ENCODE results near the gene SLC37A4.
"Not testable (repeated sequence)": the region's sequence is repeated elsewhere in the genome, so short reads cannot be mapped to it uniquely, and the experiment has no call there.

SLC37A4 gene

DNA sequence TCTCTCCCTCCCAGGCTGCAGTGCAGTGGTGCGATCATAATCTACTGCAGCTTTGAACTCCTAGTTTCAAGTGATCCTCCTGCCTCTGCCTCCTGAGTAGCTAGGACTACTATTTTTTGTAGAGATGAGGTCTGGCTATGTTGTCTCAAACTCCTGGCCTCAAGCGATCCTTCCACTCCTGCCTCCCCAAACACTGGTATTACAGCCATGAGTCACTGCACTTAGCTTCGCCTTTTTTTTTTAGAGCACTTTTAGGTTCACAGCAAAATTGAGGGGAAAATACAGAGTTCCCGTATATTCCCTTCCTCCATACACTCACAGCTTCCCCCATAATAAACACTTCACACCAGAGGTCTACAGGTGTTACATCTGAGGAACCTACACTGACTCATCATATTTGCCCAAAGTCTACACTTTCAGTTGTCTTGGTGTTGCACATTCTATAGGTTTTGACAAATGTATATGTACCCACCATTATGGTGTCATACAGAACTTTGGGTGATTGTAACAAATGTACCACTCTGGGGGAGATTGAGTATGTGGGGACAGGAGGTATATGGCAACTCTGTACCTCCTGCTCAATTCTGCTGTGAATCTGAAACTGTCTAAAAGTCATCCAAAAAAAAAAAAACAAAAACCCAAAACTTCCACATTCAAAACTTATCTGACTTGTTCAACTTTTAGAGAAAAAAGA, 11.3 kb upstream of the SLC37A4 start:
- DNase-seq, result no peak

GRCh38 chr11:119039471-119039870, 8.8 kb upstream of the SLC37A4 start:
- not testable (repeated sequence) for DNase-seq

DNA sequence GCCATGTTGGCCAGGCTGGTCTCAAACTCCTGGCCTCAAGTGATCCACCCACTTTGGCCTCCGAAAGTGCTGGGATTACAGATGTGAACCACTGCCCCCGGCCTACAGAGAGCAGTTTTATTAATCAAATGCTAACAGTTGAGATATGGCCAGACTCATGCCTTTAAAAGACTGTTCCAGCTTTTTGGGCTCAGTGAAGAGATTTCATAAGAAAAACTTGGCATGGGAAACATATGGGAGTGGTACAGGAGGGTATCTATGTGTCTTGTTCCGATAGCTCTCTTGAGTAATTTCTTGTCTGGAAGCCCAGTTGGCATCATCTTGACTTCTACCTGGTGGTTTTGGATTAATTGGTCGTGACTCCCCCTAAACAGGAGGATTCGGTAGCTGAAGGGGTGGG, 8.2 kb upstream of the SLC37A4 start:
- no peak for DNase-seq

DNA sequence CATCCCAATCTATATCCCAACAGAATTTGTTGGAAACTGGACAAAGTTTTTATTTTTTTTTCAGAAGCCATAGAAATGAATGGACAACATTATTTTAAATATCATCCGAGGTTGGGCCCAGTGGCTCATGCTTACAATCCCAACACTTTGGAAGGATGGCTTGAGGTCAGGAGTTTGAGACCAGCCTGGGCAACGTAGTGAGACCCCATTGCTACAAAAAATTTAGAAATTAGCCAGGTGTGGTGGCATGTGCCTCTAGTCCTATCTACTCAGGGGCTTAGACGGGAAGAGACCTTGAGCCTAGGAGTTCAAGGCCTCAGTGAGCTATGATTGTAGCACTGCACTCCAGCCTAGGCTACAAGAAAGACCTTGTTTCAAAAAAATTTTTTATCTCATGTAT, 4.1 kb upstream of the SLC37A4 start:
- no peak for DNase-seq

DNA sequence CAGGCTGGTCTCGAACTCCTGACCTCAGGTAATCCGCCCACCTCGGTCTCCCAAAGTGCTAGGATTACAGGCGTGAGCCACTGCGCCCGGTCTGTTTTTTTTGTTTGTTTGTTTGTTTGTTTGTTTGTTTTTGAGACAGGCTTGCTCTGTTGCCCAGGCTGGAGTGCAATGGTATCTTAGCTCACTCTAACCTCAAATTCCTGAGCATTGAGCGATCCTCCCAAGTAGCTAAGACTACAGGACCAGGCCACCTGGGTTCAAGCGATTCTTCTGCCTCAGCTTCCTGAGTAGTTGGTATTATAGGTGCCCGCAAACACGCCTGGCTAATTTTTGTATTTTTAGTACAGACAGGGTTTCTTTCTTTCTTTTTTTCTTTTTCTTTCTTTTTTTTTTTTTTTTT, 2.7 kb upstream of the SLC37A4 start:
- DNase-seq, result not testable (repeated sequence)

DNA sequence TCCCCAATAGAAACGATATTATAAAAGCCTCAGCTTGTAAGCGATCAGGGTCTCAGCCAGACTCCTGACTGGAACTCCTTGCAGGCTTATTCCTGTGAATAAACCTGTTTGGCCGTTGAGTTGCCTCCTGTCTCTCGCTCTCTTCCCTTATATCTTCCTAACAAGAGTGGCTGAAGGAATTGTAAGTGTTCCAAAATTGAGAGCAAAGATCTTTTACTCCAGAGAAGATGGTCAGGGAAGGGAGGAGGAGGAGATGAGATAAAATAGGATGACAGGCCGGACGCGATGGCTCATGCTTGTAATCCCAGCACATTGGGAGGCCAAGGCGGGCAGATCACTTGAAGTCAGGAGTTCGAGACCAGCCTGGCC, 1.2 kb upstream of the SLC37A4 start:
- DNase-seq, result no peak

DNA sequence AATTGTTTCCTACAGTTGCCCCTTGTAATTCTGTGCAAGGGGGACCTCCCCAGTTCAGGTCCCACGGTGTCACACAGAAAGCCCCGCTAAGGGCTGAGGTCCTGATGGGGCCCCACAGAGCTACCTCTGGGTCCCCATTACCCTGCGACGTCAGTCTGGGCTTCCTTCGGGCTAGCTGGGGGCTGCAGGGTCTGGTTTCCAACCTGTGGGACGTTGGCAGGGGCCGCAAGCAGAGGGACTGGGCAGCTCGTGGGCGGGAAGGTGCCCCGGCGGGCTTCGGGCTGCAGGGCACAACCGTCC, 698 bp downstream of the SLC37A4 start:
- no peak for DNase-seq

GRCh38 chr11:119029340-119030028, 1.2 kb downstream of the SLC37A4 start:
- DNase-seq, result no peak

DNA sequence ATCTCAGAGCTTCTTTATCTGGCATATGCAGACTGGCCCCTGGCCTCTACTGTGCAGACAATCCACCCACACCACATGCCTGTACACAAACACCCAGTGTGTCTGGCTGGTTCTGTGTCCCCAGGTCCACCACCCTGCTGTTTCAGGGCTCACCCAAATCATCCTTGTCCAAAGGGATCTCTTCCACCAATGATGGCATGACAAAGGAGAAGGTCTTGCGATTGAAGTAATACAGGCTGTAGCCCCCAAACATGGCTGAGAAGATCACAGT, 1.7 kb downstream of the SLC37A4 start:
- no peak for DNase-seq

- no peak for DNase-seq
Observed at GRCh38 chr11:119028346-119029068, 2.2 kb downstream of the SLC37A4 start.

DNA sequence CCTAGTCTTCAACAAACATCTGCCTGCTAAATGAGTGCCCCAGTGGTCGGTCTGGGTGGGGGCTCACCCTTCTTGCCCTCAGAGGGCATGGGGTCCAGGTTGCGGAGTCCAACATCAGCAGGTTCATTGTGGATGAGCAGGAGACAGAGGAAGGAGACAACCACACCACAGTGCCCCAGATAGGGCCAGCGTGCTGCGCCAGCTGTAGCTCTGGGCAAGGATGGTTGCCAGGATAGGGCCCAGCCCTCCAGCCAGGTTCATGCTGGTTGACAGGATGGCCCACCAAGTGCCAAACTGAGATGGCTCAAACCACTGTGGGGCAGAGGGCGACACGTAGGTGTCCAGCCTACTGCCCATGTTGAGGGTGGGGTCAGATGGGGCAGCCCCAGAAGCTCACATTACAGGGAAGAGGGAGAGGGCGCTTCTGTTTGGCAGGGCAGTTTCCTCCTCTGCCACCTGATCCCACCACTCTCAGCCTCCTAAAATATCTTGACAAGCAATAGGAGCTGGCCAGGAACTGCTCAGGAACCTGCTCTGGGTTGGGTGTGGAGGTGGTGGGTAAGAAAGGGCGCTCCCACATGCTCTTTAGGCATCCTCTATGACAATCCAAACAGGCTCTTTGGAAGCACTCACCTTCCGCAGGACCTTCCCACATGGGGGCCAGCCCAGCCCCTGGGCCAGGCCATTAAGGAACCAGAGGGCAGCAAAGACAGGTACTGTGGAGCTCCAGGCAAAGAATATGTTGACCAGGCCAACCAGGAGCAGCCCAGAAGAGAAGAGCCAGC, 2.9 kb downstream of the SLC37A4 start:
- no peak for DNase-seq

GRCh38 chr11:119026970-119027369, 3.7 kb downstream of the SLC37A4 start:
- DNase-seq, result no peak

- no peak for DNase-seq
Observed at GRCh38 chr11:119025978-119026766, 4.5 kb downstream of the SLC37A4 start.

DNA sequence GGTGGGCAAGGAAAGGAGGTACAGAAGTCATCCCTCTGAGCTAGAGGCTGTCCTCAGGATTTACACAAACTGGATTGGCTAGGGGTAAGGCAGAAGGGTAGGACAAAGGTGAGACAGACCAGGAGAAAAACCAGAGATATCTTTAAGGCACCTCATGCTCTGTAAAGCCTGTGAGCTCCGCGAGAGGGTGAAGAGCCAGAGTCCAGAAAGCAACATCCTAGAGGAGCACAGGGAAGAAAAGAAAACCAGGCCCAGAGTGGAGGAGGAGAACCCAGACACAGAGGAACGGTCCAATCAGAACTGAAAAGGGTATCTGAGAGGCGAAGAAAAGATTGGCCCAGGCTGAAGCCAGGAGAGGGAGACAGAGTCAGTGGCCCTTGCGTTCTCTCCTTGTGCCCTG, 5.1 kb downstream of the SLC37A4 start:
- no peak for DNase-seq

- no peak for DNase-seq
Observed at GRCh38 chr11:119025099-119025473, 5.6 kb downstream of the SLC37A4 start.

DNA sequence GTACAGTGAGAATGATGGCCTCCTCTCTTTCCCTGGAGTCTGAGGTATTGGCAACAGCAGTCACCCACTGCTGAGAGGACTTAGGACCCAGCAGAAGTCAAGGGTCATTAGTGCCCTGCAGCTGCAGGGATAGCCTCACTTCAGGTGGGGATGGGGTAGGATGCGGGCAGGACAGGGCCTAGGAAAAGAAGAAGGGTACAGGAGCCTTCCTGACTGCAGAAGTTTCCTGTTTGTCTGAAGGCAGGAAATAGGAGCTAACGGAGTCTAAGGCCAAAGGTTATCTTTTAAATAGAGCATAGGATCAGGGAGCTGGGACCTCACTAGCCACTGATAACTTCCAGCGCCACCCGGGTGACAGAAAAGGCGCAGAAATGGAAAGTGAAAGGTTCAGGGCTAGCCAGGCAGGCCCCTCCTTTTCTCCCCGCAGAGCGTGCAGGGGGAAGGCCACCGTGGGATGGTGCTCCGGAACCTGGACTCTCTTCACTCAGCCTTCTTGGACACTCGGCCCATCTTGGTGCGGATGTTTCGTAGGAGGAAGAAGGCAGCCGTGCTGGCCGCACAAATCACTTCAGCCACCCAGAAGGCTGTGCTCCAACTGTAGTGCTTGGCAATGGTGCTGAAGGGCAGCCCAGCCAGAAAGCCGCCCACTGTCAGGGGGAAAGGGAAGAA, 6.1 kb downstream of the SLC37A4 start:
- DNase-seq, result no peak

- no peak for DNase-seq
Observed at GRCh38 chr11:119023741-119024140, 6.9 kb downstream of the SLC37A4 start.

DNA sequence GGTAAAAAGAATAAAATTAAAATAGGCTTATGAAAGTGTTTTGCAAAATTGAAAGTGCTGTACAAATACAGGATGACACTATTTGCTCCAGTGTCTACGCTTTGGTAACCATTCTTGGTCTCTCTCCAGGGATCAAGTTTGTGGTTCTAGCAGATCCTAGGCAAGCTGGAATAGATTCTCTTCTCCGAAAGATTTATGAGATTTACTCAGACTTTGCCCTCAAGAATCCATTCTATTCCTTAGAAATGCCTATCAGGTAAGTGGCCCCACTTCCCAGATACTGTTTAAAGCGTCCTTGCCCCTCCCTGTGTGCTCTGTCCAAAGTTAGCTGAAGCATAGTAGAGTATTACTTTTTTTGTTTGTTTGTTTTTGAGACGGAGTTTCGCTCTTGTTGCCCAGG, 9.0 kb downstream of the SLC37A4 start:
- DNase-seq, result no peak

DNA sequence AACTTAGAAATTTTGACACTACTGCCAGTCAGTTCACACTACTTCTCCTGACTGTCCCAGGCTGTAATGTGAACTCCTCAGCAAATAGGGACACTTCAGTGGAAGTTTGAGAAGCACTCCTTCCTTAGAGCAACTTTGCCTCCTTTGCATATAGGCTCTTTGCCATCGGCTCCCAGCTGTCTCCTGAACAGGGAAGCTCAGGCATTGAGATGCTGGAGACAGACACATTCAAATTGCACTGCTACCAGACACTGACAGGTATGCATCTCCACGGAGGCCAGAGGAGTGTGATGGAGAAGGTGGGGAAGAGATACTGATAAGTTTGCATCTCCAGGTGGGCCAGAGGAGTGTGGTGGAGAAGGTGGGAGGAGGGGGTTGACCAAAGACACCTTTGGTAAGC, 10.7 kb downstream of the SLC37A4 start:
- DNase-seq, result no peak

DNA sequence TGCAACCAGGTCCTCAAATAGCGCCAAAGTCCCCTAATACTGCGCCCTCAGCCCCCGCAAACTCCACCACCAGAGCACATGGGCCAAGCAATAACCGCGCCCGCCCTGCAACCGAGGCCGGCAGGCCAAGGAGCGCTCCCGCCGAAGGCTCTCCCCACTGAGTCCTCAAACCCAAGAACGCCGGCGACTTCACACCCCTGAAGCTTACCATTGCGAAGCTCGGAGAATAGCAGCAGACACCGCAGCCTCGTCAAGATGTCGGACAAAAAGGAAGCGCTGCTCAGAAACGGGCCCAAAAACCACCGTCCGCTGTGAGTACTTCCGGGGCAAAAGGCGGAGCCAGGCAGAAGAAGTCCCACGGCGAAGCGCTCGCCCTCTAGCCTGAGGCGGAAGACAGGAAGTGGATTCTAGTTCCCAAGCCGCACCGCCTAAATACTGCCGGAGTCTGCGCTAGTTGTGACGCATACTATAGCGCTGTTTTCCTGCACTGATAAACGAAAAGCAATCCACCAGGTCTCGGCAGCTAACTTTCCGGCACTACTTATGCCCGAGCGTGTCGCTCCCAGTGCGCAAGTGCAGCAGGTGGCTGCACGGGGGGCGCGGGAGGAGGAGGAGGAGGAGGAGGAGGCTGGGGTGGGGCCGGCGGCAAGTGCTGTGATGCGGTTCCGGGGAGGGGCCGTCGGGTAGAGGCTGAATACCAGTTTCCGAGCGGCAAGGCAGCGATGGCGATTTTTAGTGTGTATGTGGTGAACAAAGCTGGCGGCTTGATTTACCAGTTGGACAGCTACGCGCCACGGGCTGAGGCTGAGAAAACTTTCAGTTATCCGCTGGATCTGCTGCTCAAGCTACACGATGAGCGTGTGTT, 12.4 kb downstream of the SLC37A4 start, which contains the start of the genes RPS25 and TRAPPC4:
Gene RPS25 (minus strand): TSS at position 270 of the 865 bp plus-strand sequence. CDS start 59 bp downstream, at position 211.
Gene TRAPPC4 (plus strand): TSS at position 693 of the 865 bp plus-strand sequence. CDS start 30 bp downstream, at position 723.
- peak; percentile 96 for DNase-seq

GRCh38 chr11:119017377-119017776, 13.3 kb downstream of the SLC37A4 start:
- not testable (repeated sequence) for DNase-seq

Data from fibroblast of upper back skin (primary cell).